NCI-H2081 treated with DMSO at 0.1 percent for 48 hours (cell line): ENCODE data around the gene USP47.

Source experiments
- DNase-seq: peaks from one replicate; lab custom pipeline; 2025; lab: John Stamatoyannopoulos, UW

The USP47 gene

GRCh38 chr11:12001186-12001585, 159.4 kb downstream of the USP47 start:
- no peak for DNase-seq

DNA sequence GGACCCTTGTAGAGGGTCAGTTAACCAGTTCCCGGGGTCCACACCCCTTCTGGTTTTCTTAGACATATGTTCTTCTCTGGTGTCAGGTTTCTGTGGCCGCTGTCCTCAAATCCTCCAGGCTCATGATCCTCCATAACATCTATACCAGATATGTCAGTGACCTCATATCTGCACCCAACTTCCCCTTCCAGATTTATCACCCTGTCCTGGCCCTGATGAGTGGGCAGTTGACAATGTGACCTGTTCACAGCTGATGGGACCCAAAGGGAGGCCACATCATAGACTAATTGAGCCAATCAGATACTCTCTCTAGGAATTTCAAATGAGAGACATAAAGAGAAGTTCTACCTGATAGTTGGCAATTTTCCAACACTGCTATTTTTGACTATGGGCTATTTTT, 161.6 kb downstream of the USP47 start:
- DNase-seq: no peak

DNA sequence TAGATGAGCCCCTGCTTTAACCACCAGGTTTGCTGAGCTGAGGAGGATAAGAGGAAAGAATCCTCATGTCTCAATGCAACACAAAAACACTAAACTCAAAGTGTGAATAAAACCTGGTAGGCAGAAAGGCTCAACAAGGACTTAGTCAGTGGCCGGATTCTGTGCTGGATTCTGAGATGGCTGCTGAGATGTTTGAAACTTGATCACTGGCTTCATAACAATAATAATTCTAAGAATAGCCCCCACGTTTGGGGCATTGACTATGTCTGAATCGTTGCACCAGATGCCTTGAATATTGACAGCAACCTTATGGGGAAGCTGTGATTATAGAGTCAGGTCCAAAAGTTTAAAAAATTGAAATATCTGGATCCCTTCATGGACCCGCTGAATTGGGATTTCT, 162.0 kb downstream of the USP47 start:
- no peak for DNase-seq

DNA sequence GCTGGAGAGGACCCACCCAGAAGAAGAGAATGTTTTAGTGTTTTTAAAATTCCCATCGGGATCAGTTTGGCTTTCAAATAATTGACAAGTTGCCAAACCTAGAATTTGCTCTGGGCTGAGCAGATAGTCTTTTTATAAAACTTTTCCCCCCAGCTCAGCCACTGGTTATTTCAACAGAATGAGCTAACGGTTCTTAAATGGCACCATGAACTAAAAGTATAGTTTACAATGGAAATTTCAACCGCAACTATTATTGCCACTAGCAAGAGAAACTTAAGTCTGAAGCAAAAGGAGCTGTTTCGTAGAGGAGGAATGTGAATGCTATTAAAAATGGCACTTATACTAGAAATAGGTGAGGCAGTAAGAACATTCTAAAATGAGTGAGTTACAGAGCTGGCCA, 163.3 kb downstream of the USP47 start:
- no peak for DNase-seq

- DNase-seq: no peak
Measured at GRCh38 chr11:12005476-12005875, 163.7 kb downstream of the USP47 start.

DNA sequence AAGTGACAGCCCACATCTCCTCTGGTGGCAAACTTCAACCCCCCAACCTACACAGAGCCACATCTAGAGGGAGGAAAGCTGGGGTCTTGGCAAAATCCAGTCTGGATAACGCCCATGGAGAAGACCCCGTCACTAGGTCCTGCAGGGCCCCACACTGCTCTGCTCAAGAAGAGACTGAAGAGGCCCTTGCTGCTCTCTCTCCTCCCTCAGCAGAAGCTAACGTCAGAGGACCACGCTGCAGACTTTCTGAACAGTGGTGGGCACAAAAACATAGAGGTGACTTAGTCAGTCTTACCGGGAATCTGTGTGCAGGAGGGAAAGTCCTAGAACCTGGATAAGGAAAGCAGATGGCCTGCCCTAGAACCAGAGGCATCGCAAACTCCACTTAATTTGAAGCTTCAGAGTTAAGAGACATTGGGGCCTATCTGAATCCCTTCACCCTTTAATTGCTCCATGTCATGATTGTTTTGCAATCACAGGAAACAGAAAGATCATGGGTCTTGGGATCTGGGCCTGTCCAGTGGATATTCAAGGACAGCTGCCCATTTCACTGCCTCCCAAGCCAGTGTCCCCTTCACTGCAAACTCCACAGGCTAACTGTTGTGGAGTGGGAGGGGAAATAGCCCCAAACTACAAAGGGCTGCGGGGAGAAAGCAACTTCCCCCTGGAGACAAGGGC, 164.9 kb downstream of the USP47 start:
- no peak for DNase-seq

- DNase-seq: no peak
Measured at GRCh38 chr11:12007230-12007593, 165.4 kb downstream of the USP47 start.

GRCh38 chr11:12007769-12008737, 166.3 kb downstream of the USP47 start, which contains the start of gene DKK3:
TSS of gene DKK3 (minus strand) at chr11:12008626. CDS start at chr11:12008582, 44 bp downstream.
- no peak for DNase-seq
